Breast epithelium (tissue), 4 donors: ENCODE measurements around the gene MUC4. TPM values are rescaled to one million over a fixed set of nuclear protein-coding genes. Genes with fewer than 3 reads are reported as not detected.

Experiments used
- DNase-seq, 2 donors: peaks; one replicate each; pipeline ENCODE4 v3.0.0-alpha.2; 2019; ENCODE audit warnings: low spot score in 2 of 2
- H3K27ac ChIP-seq, 2 donors: fragments of 200-600 bp; sonication (generic) in 1 of 2; one replicate each; pipeline ENCODE4 v1.5.1; 2016 to 2019; ENCODE audit warnings: mild to moderate bottlenecking in 1 of 2
- H3K27me3 ChIP-seq, 2 donors: fragments of 200-600 bp; sonication (generic) in 1 of 2; one replicate each; pipeline versions ENCODE4 v1.5.1 to v1.6.0; 2017 to 2019; ENCODE audit warnings: control low read depth in 1 of 2, mild to moderate bottlenecking in 1 of 2
- H3K36me3 ChIP-seq: fragments of 200-600 bp; one replicate; pipeline ENCODE4 v1.5.1; 2019
- H3K4me1 ChIP-seq, 2 donors: fragments of 200-600 bp; sonication (generic); one replicate each; pipeline ENCODE4 v1.5.1; 2016 to 2019; ENCODE audit warnings: control low read depth in 1 of 2
- H3K4me3 ChIP-seq, 3 donors: fragments of 200-600 bp; sonication (generic); 1 replicate in 2 of 3; 2 replicates in 1 of 3; pipeline ENCODE4 v1.5.1; 2016 to 2019; ENCODE audit warnings: mild to moderate bottlenecking in 3 of 3, moderate library complexity in 2 of 3
- H3K9me3 ChIP-seq, 2 donors: fragments of 200-600 bp; sonication (generic) in 1 of 2; one replicate each; pipeline ENCODE4 v1.5.1; 2016 to 2019; ENCODE audit warnings: control low read depth in 1 of 2
- CTCF ChIP-seq, 3 donors: fragments of 450-650 bp; IDR thresholded peaks; one replicate each; pipeline ENCODE4 v1.5.1; 2016 to 2017; ENCODE audit warnings: antibody characterized with exemption in 3 of 3, mild to moderate bottlenecking in 3 of 3, moderate library complexity in 3 of 3
- POLR2A ChIP-seq: fragments of 450-650 bp; IDR thresholded peaks from one replicate; pipeline ENCODE4 v1.6.1; 2016; ENCODE audit warnings: antibody characterized with exemption, mild to moderate bottlenecking, moderate library complexity
- POLR2AphosphoS5 ChIP-seq, 3 donors: sonication (generic); formaldehyde crosslinking; IDR thresholded peaks; one replicate each; pipeline ENCODE4 v1.6.1; 2017; ENCODE audit warnings: antibody characterized with exemption in 3 of 3
- intact Hi-C: fragments of 100-400 bp; cut with DNase I; formaldehyde crosslinking; loops from one replicate; pipeline ENCODE4 v1.15.1; 2023; ENCODE audit warnings: low total_unique reads
- total RNA-seq, 3 donors: library from RNA; depleted of rRNA; stranded (reverse); fragments of >200 nt; gene quantifications; one replicate each; pipeline ENCODE4 v1.1.0, GENCODE V29; 2016

Gene MUC4
- total RNA-seq, 3 donors from 2014 or later: under 0.01 to 1.3 TPM; not detected in 1

- Histone ChIP-seq H3K27ac (no peak overlapping the region), H3K27me3 (peaks cover 0 to 5% of the 10 kb centered on the region in 2 donors), H3K4me1 (no peaks in the 10 kb centered on the region), H3K4me3 (no peak overlapping the region), H3K9me3 (no peaks in the 10 kb centered on the region), H3K36me3 (no peaks in the 10 kb centered on the region)
- intact Hi-C loops: no loop called here
- TF ChIP-seq POLR2A (no peak), POLR2AphosphoS5 (IDR thresholded peaks at IDR 0.05) (no peak)
- DNase-seq: peak in 1 of 2 donors; percentile 43
Measured at GRCh38 chr3:195766671-195767070, 45.1 kb downstream of the MUC4 start.

GRCh38 chr3:195764961-195765706 lies 46.6 kb downstream of the MUC4 start:
- Histone ChIP-seq H3K4me1 (no peaks in the 10 kb centered on the region), H3K36me3 (no peaks in the 10 kb centered on the region), H3K9me3 (no peaks in the 10 kb centered on the region), H3K27me3 (peaks cover 0 to 8% of the 10 kb centered on the region in 2 donors), H3K27ac (no peak overlapping the region), H3K4me3 (no peak overlapping the region)
- intact Hi-C loops: no loop called here
- TF ChIP-seq POLR2A (no peak), POLR2AphosphoS5 (IDR thresholded peaks at IDR 0.05) (no peak), CTCF (IDR thresholded peaks at IDR 0.05) (no peak)
- DNase-seq: peak in 1 of 2 donors; percentile 46

GRCh38 chr3:195763843-195764825 lies 47.6 kb downstream of the MUC4 start:
- peak in 1 of 2 donors; percentile 27 for DNase-seq
- intact Hi-C loops: no loop called here
- peaks cover 0 to 11% of the 10 kb centered on the region in 2 donors for H3K27me3 ChIP-seq

DNA sequence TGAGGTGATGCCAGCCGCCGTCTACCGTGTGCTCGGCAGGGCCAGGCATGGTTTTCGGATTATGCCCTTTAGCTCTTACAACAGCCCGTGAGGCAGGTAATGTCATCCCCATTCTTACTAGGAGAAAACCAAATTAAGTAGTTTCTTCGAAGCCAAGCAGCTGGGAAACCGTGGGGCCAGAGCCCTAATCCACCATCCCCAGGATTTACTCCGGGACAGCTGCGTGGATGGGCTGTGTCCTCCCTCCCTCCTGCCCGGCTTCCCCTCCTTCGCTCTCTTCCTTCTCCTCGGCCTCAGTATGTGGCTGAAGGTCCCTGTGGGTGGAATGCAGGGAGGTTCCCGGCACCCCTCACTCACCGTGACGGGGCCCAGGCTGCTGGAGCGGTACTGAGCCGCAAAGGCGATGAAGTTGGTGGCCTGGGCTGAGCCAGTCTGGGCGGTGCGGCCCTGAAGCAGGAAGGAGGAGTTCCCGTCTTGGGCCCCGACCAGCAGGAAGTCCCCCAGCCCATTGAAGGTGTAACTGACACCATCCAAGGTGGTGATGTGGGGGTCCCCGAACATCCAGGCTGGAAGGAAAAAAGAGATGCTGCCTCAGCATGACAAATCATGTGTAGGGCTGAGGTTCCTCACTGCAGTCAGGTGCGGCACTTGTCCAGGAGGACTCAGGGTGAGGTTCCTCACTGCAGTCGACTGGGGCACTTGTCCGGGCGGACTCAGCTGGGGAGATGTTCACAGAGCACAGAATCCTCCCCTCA lies 48.5 kb downstream of the MUC4 start:
- intact Hi-C loops: no loop called here
- TF ChIP-seq CTCF (IDR thresholded peaks at IDR 0.05) (no peak), POLR2A (no peak)
- no peaks in the 10 kb centered on the region for H3K9me3 ChIP-seq
- H3K27me3 ChIP-seq: peaks cover 0 to 14% of the 10 kb centered on the region in 2 donors
- H3K4me1 ChIP-seq: no peaks in the 10 kb centered on the region
- peak in 1 of 2 donors; percentile 37 for DNase-seq
- H3K4me3 ChIP-seq: no peak overlapping the region
- H3K36me3 ChIP-seq: no peaks in the 10 kb centered on the region
- no peak overlapping the region for H3K27ac ChIP-seq

More at GRCh38 chr3:195763843-195764825, 47.6 kb downstream of the MUC4 start:
- Histone ChIP-seq H3K27ac (no peak overlapping the region), H3K4me1 (no peaks in the 10 kb centered on the region), H3K9me3 (no peaks in the 10 kb centered on the region), H3K36me3 (no peaks in the 10 kb centered on the region), H3K4me3 (no peak overlapping the region)
- TF ChIP-seq CTCF (IDR thresholded peaks at IDR 0.05): no peak
- no peak for TF ChIP-seq POLR2A
- no peak for TF ChIP-seq POLR2AphosphoS5 (IDR thresholded peaks at IDR 0.05)

- H3K9me3 ChIP-seq: no peaks in the 10 kb centered on the region
- H3K4me3 ChIP-seq: no peak overlapping the region
- DNase-seq: peak in 1 of 2 donors; percentile 31
- H3K27me3 ChIP-seq: peaks cover 0 to 15% of the 10 kb centered on the region in 2 donors
- intact Hi-C loops: no loop called here
- TF ChIP-seq CTCF (IDR thresholded peaks at IDR 0.05): no peak
- no peak for TF ChIP-seq POLR2AphosphoS5 (IDR thresholded peaks at IDR 0.05)
- no peak for TF ChIP-seq POLR2A
- H3K27ac ChIP-seq: no peak overlapping the region
- peaks cover 0 to 5% of the 10 kb centered on the region in 2 donors for H3K4me1 ChIP-seq
- H3K36me3 ChIP-seq: no peaks in the 10 kb centered on the region
Measured at GRCh38 chr3:195762611-195763010, 49.1 kb downstream of the MUC4 start.
